ENCODE measurements around the gene CYP4F22.
A peak's percentile ranks its signal among the peaks of the same experiment; 100 is the strongest.
"Not testable (repeated sequence)": the region's sequence is repeated elsewhere in the genome, so short reads cannot be mapped to it uniquely, and the experiment has no call there.

Gene CYP4F22

DNA sequence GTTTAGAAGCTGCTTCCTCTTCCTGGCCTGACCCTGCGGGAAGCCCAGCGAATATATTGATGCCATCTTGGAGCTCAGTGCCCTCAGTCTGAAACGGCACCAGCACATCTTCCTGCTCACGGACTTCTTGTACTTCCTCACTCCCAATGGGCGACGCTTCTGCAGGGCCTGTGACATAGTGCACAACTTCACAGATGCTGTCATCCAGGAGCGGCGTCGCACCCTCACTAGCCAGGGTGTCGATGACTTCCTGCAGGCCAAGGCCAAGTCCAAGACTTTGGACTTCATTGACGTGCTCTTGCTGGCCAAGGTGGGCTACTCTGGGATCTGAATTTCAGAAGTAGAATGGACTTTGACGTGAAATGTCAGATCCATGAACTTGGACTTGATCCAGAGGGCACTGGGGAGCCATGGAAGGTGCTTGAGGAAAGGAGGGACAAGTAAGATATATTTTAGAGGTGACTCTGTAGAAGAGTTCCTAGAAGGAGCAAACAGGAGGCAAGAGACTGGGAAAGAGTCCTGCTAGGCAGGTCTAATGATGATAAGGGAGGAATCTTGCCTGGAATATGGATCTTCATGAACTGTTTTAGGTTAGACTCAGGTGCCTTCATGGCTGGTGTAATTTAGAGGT lies 68.3 kb downstream of the CYP4F22 start:
- no peak for DNase-seq (ENCODE audit: low spot score)

GRCh38 chr19:15577184-15577771 lies 69.0 kb downstream of the CYP4F22 start:
- DNase-seq (ENCODE audit: low spot score): no peak

- DNase-seq (ENCODE audit: low spot score): no peak
Measured at GRCh38 chr19:15583346-15583745, 75.0 kb downstream of the CYP4F22 start.

GRCh38 chr19:15584095-15584494 lies 75.8 kb downstream of the CYP4F22 start:
- no peak for DNase-seq (ENCODE audit: low spot score)

- peak; percentile 91 for DNase-seq (ENCODE audit: low spot score)
Measured at GRCh38 chr19:15584541-15585115, 76.3 kb downstream of the CYP4F22 start.

- no peak for DNase-seq (ENCODE audit: low spot score)
Measured at GRCh38 chr19:15587663-15588062, 79.3 kb downstream of the CYP4F22 start.

DNA sequence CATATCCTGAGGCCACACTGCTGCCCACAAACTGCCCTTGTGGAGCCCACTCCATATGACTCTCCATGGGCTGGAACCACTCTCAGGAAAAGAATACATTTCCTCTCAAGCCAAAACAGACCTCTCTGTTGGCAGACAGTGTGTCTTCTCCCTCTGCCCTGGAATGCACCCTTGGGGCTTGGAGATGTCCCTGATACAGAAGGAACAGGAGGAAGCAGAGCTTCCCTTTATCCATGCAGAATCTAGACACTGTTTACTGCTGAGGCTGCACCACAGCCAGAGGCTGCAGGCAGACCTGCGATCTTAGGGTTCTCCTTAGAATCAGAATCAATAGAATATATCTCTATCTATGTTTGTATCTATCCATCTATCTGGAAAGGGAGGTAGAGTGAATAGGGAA lies 79.9 kb downstream of the CYP4F22 start:
- DNase-seq (ENCODE audit: low spot score): no peak

- no peak for DNase-seq (ENCODE audit: low spot score)
Measured at GRCh38 chr19:15589760-15590451, 81.6 kb downstream of the CYP4F22 start.

DNA sequence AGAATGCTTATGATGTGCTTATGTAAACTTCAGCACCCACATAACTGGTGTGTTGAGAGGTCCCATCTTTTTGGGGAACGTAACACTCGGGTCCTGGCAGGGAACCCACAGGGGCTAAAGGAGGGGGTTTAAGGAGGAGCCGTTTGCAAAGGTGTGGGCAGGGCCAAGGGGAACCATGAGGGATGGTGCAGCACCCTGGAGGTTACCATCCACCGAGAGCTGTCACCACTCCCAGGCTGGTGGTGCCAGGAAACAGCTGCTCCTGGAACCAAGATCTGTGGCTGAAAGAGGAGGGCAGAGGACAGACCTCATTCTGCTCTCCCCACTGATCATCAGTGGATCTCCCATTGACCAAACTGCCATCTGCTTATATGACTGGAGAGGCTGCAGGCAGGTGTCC lies 83.5 kb downstream of the CYP4F22 start:
- no peak for DNase-seq (ENCODE audit: low spot score)

DNA sequence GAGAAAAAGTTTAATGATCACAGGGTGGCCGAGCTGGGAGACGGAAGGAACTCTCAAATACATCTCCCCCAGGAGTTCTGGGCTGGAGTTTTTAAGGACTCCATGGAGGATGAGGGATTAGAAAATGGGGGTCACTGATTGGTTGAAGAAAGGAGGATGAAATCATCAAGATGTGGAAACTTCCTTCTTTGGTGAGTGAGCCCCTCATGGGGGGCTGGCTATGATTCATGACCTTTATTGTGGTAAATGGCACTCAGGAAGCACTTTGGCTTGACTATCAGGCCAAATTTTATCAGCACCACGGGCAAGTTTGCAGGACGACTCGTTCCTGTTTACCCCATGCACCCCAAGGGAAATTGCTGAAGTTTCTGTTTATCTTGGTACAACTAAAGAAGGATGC lies 84.2 kb downstream of the CYP4F22 start:
- not testable (repeated sequence) for DNase-seq (ENCODE audit: low spot score)

- DNase-seq (ENCODE audit: low spot score): not testable (repeated sequence)
Measured at GRCh38 chr19:15593766-15594165, 85.4 kb downstream of the CYP4F22 start.

- no peak for DNase-seq (ENCODE audit: low spot score)
Measured at GRCh38 chr19:15595069-15595468, 86.7 kb downstream of the CYP4F22 start.
